Astrocyte (in vitro differentiated cells and primary cell): ENCODE data around the gene ITPKB.

Source experiments
- CTCF ChIP-seq: IDR thresholded peaks from 2 replicates; pipeline ENCODE4 v1.5.1; 2011; ENCODE audit warnings: low read depth, mild to moderate bottlenecking, inconsistent platforms, low read length, moderate library complexity; ENCODE audit not compliant: insufficient read depth
- EZH2 ChIP-seq: IDR thresholded peaks from 2 replicates; pipeline ENCODE4 v1.6.1; 2012; ENCODE audit warnings: mild to moderate bottlenecking, low read length, inconsistent platforms; ENCODE audit not compliant: insufficient read depth

- TF ChIP-seq CTCF (no peak), EZH2 (no peak)
Observed at GRCh38 chr1:226655251-226656163, 83.6 kb downstream of the ITPKB start.
